K562 (cell line): ENCODE results near the gene LRRC74B. TPM values are rescaled to one million over a fixed set of nuclear protein-coding genes. Genes with fewer than 3 reads are reported as not detected.
A peak's percentile ranks its signal among the peaks of the same experiment; 100 is the strongest.

ENCODE experiments used
- CREB3 ChIP-seq: fragments of 450-650 bp; conservative IDR thresholded peaks from 2 replicates; pipeline ENCODE4 v1.6.1; 2016; ENCODE audit warnings: missing genetic modification characterization, low read depth, mild to moderate bottlenecking, missing compliant biosample characterization, moderate library complexity
- CREB3L1 ChIP-seq: fragments of 450-650 bp; IDR thresholded peaks from 2 replicates; pipeline ENCODE4 v1.6.1; 2014; ENCODE audit warnings: low read depth, mild to moderate bottlenecking, moderate library complexity, borderline replicate concordance
- EP400 ChIP-seq: fragments of 450-650 bp; IDR thresholded peaks from 2 replicates; pipeline ENCODE4 v1.6.1; 2017; ENCODE audit warnings: antibody characterized with exemption, mild to moderate bottlenecking, moderate library complexity
- ETS2 ChIP-seq: IDR thresholded peaks from 2 replicates; pipeline ENCODE4 v1.6.1; 2016; ENCODE audit warnings: borderline replicate concordance, missing genetic modification characterization, mild to moderate bottlenecking, moderate library complexity, missing compliant biosample characterization; ENCODE audit not compliant: poor library complexity, severe bottlenecking
- EZH2 ChIP-seq: IDR thresholded peaks from 2 replicates; pipeline ENCODE4 v1.6.1; 2012; ENCODE audit warnings: low read depth, mild to moderate bottlenecking, inconsistent platforms, low read length, borderline replicate concordance
- FIP1L1 ChIP-seq: fragments of 200-400 bp; formaldehyde crosslinking; IDR thresholded peaks from 2 replicates; pipeline ENCODE4 v1.6.1; 2018; ENCODE audit warnings: mild to moderate bottlenecking, low read depth, low read length; ENCODE audit not compliant: poor library complexity, severe bottlenecking
- JUNB ChIP-seq: fragments of 450-650 bp; formaldehyde crosslinking; conservative IDR thresholded peaks from 2 replicates; pipeline ENCODE4 v1.4.0; 2020; ENCODE audit warnings: mild to moderate bottlenecking
- L3MBTL2 ChIP-seq: fragments of 450-650 bp; IDR thresholded peaks from 2 replicates; pipeline ENCODE4 v1.6.1; 2016; ENCODE audit warnings: mild to moderate bottlenecking, moderate library complexity
- MNT ChIP-seq, 2 experiments: fragments of 450-650 bp; conservative IDR thresholded peaks; 2 replicates each; pipeline ENCODE4 v1.6.1; 2017; ENCODE audit warnings: mild to moderate bottlenecking in 2 of 2, moderate library complexity in 2 of 2
- NBN ChIP-seq: fragments of 450-650 bp; IDR thresholded peaks from 2 replicates; pipeline ENCODE4 v1.6.1; 2016; ENCODE audit warnings: low read depth, mild to moderate bottlenecking
- RBM34 ChIP-seq: fragments of 200-400 bp; formaldehyde crosslinking; IDR thresholded peaks from 2 replicates; pipeline ENCODE4 v1.6.1; 2018; ENCODE audit warnings: low read length, borderline replicate concordance; ENCODE audit not compliant: insufficient read depth
- RFX7 ChIP-seq: fragments of 250-450 bp; sonication (Bioruptor Pico); IDR thresholded peaks from 2 replicates; pipeline ENCODE4 v1.5.1; 2021; ENCODE audit warnings: mild to moderate bottlenecking
- SMARCA5 ChIP-seq: fragments of 450-650 bp; IDR thresholded peaks from 2 replicates; pipeline ENCODE4 v1.6.1; 2016
- SNAPC5 ChIP-seq: fragments of 250-450 bp; sonication (Bioruptor Pico); IDR thresholded peaks from 2 replicates; pipeline ENCODE4 v1.8.0; 2021; ENCODE audit warnings: moderate library complexity, mild to moderate bottlenecking, inconsistent platforms
- SNIP1 ChIP-seq: fragments of 450-650 bp; IDR thresholded peaks from 2 replicates; pipeline ENCODE4 v1.7.1; 2017; ENCODE audit warnings: low read depth, mild to moderate bottlenecking
- SREBF2 ChIP-seq: sonication (generic); formaldehyde crosslinking; IDR thresholded peaks from 2 replicates; pipeline ENCODE4 v1.4.0; 2020; ENCODE audit warnings: mild to moderate bottlenecking, missing genetic modification reagents
- SRF ChIP-seq, 2 experiments: fragments of 250-450, 450-650 bp in 1 of 2; sonication (Bioruptor Pico) in 1 of 2; sonication (generic) in 1 of 2; formaldehyde crosslinking; IDR thresholded peaks; 2 replicates each; pipeline versions ENCODE4 v1.5.0 to v1.5.1; 2020 to 2022; ENCODE audit warnings: mild to moderate bottlenecking in 1 of 2, missing genetic modification reagents in 1 of 2
- SRSF3 ChIP-seq: fragments of 200-400 bp; formaldehyde crosslinking; IDR thresholded peaks from 2 replicates; pipeline ENCODE4 v1.6.1; 2016; ENCODE audit warnings: mild to moderate bottlenecking, low read length, moderate library complexity; ENCODE audit not compliant: insufficient read depth
- SRSF7 ChIP-seq: fragments of 200-400 bp; formaldehyde crosslinking; optimal IDR thresholded peaks from 2 replicates; pipeline ENCODE3; 2017; ENCODE audit warnings: mild to moderate bottlenecking, low read depth, low read length
- ZC3H8 ChIP-seq: fragments of 450-650 bp; IDR thresholded peaks from 2 replicates; pipeline ENCODE4 v1.6.1; 2017
- ZNF263 ChIP-seq: sonication (generic); formaldehyde crosslinking; IDR thresholded peaks from 2 replicates; pipeline ENCODE4 v1.8.0; 2022; ENCODE audit warnings: mild to moderate bottlenecking, missing genetic modification reagents, borderline replicate concordance
- ZNF57 ChIP-seq: fragments of 450-650 bp; formaldehyde crosslinking; IDR thresholded peaks from 2 replicates; pipeline ENCODE4 v1.4.0; 2020; ENCODE audit warnings: mild to moderate bottlenecking, moderate library complexity
- ZNF764 ChIP-seq: fragments of 250-450 bp; sonication (Bioruptor Pico); IDR thresholded peaks from 2 replicates; pipeline ENCODE4 v1.4.0; 2020; ENCODE audit warnings: low read depth, mild to moderate bottlenecking, moderate library complexity
- ZNF77 ChIP-seq: fragments of 250-450 bp; sonication (Bioruptor Pico); IDR thresholded peaks from 2 replicates; pipeline ENCODE4 v1.5.0; 2020
- polyA plus RNA-seq, 8 experiments: library from polyadenylated mRNA; depleted of rRNA in 4 of 8; stranded (reverse) in 5 of 8; unstranded in 3 of 8; fragments of >200 nt; fragmentation: Nextera tagmentation in 2 of 8; fragmentation: Illumina TruSeq in 1 of 8; extraction: Ambion mirVana in 2 of 8; extraction: Trizol in 1 of 8; gene quantifications; 2 replicates each; pipeline versions ENCODE4 v1.2.1 to v1.2.3, GENCODE V29; 2011 to 2014; ENCODE audit warnings: inconsistent platforms in 1 of 8, missing spikeins in 1 of 8
- total RNA-seq, 7 experiments: library from RNA; depleted of rRNA in 6 of 7; stranded (reverse); fragments of >200 nt in 6 of 7; fragmentation: Illumina TruSeq in 2 of 7; extraction: Trizol in 2 of 7; gene quantifications; 2 replicates each; pipeline versions ENCODE4 v1.2.1 to v1.2.3, GENCODE V29; 2011 to 2021; ENCODE audit warnings: low replicate concordance in 1 of 7

Gene LRRC74B
- total and polyA plus RNA-seq, 9 of the 15 experiments (the other 6 are each of a cell fraction or from before 2014, with no cell fraction given): not detected

- TF ChIP-seq MNT (conservative IDR thresholded peaks at IDR 0.05) (no peak), JUNB (CRISPR knock-in tag) (no peak), SNAPC5 (no peak), CREB3 (tag) (no peak), ETS2 (tag) (no peak), L3MBTL2 (peak; percentile 59; the same call in 1 of the 2 replicates), ZC3H8 (no peak), EZH2 (no peak; the same call in 1 of the 2 replicates), CREB3L1 (0 out of 2 replicates have a peak, but pooled peaks have one; percentile 26), EP400 (no peak), ZNF77 (CRISPR knock-in tag) (no peak), RFX7 (CRISPR knock-in tag) (no peak), SRSF3 (no peak), SMARCA5 (no peak), ZNF57 (CRISPR knock-in tag) (no peak), SNIP1 (no peak), SRSF7 (no peak), SREBF2 (CRISPR knock-in tag) (no peak), ZNF263 (CRISPR knock-in tag) (no peak), ZNF764 (CRISPR knock-in tag) (no peak), NBN (peak; percentile 25; the same call in 1 of the 2 replicates), RBM34 (no peak), FIP1L1 (no peak), SRF (CRISPR knock-in tag; IDR thresholded peaks at IDR 0.05) (peak; percentile 21 to 64; a peak in 1 of 4 replicates)
Measured at GRCh38 chr22:21055880-21056319, 10.2 kb downstream of the LRRC74B start (continued).
